IMR-90 (cell line): ENCODE results near the gene FLRT1.

Source experiments
- CTCF ChIP-seq: conservative IDR thresholded peaks from 2 replicates; pipeline ENCODE4 v1.5.1; 2012; ENCODE audit warnings: mild to moderate bottlenecking, low read depth, low read length, improper control_type of control experiment
- ELK1 ChIP-seq: fragments of 150-350 bp; IDR thresholded peaks from 2 replicates; pipeline ENCODE4 v1.6.1; 2016; ENCODE audit warnings: low read depth, mild to moderate bottlenecking, low read length, moderate library complexity, borderline replicate concordance
- MXI1 ChIP-seq: IDR thresholded peaks from 2 replicates; pipeline ENCODE4 v1.6.1; 2012; ENCODE audit warnings: low read depth, mild to moderate bottlenecking, low read length, moderate library complexity, borderline replicate concordance
- NFE2L2 ChIP-seq: fragments of 150-350 bp; IDR thresholded peaks from 2 replicates; pipeline ENCODE4 v1.6.1; 2016; ENCODE audit warnings: low read depth, mild to moderate bottlenecking, low read length
- POLR2A ChIP-seq: IDR thresholded peaks from 2 replicates; pipeline ENCODE4 v1.6.1; 2012; ENCODE audit warnings: mild to moderate bottlenecking, low read depth, low read length
- RCOR1 ChIP-seq: IDR thresholded peaks from 2 replicates; pipeline ENCODE4 v1.6.1; 2012; ENCODE audit warnings: mild to moderate bottlenecking, low read length, improper control_type of control experiment; ENCODE audit not compliant: insufficient replicate concordance

GRCh38 chr11:64015935-64016845 lies 19.5 kb upstream of the FLRT1 start:
- TF ChIP-seq CTCF (no peak), RCOR1 (no peak), ELK1 (no peak), POLR2A (no peak), MXI1 (no peak), NFE2L2 (no peak)
